MG63 (cell line): Measurements from ENCODE around the gene STIM1. TPM values are rescaled to one million over a fixed set of nuclear protein-coding genes. Genes with fewer than 3 reads are reported as not detected.

Source experiments
- DNase-seq: peaks from one replicate; pipeline ENCODE4 v3.0.0-alpha.2; 2020
- H3K27me3 ChIP-seq: fragments of 250-450 bp; sonication (Bioruptor Pico); 2 replicates; pipeline ENCODE4 v1.5.1; 2020; ENCODE audit warnings: mild to moderate bottlenecking, moderate library complexity
- H3K36me3 ChIP-seq: fragments of 250-450 bp; sonication (Bioruptor Pico); 2 replicates; pipeline ENCODE4 v1.5.1; 2020; ENCODE audit warnings: mild to moderate bottlenecking, moderate library complexity
- H3K4me3 ChIP-seq: fragments of 250-450 bp; sonication (Bioruptor Pico); 2 replicates; pipeline ENCODE4 v1.5.1; 2020; ENCODE audit warnings: mild to moderate bottlenecking, moderate library complexity
- H3K9me3 ChIP-seq: fragments of 250-450 bp; sonication (Bioruptor Pico); 2 replicates; pipeline ENCODE4 v1.5.1; 2020; ENCODE audit warnings: mild to moderate bottlenecking, moderate library complexity
- total RNA-seq: library from RNA; depleted of rRNA; stranded (reverse); fragments of >200 nt; shearing (Covaris generic); gene quantifications from 2 replicates; pipeline ENCODE4 v1.2.3, GENCODE V29; 2014; ENCODE audit warnings: low replicate concordance

The STIM1 gene
- total RNA-seq, 1 experiment from 2014 or later: 13.4 TPM

DNA sequence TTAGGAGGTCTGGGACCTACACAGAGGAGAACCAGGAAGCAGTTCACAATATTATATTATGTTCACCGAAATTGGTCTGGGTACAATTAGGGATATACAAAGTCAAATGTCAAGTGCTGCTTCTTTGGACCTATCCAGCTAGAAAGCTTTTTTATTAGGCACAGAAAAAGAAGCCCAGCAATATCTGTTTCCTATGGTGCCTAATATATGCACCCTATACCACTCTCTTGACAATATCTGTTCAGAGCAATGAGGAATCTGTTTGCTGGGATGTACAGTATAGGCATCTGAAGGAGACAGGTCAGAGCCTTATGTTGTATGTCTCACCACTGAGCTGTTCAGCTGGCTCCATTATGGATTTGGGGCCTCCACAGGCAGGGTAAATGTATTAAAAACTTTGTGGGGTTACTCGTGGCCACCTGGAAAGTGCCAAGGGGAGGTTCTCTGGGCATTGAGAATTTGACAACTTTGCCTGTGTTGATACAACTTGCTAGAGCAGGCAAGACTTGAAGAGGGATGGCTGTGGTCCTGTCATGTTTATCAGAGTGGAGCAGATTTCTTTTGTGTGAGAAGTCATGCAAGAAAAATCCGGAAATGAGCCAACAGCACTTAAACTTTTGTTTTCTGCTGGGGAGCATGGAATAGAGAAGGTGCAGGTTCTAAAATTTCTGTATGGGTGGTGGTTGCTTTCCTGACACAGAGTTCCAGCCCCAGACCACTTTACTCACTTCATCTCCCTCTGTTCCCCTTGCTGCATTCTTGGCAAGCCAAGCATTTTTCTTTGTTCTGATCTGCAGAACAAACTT, 10.1 kb downstream of the STIM1 start:
- no peak for DNase-seq
- H3K4me3 ChIP-seq: no peak overlapping the region
- H3K9me3 ChIP-seq: no peaks in the 10 kb centered on the region
- no peaks in the 10 kb centered on the region for H3K27me3 ChIP-seq
- no peaks in the 10 kb centered on the region for H3K36me3 ChIP-seq

DNA sequence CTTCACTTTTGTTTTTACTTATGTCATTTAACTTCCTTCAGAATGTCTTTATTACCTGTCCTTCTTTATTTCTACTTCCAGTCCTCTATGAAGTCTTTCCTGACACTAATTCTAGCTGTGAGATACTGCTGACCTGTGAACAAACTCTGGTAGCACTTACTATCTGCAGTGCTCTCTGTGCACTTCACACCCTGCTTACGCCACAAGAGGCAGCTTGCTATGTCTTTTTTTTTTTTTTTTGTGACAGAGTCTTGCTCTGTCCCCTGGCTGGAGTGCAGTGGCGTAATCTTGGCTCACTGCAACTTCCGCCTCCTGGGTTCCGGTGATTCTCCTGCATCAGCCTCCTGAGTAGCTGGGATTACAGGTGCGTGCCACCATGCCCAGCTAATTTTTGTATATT, 10.7 kb downstream of the STIM1 start:
- DNase-seq: no peak
- H3K27me3 ChIP-seq: no peaks in the 10 kb centered on the region
- H3K4me3 ChIP-seq: no peak overlapping the region
- no peaks in the 10 kb centered on the region for H3K9me3 ChIP-seq
- H3K36me3 ChIP-seq: no peaks in the 10 kb centered on the region

DNA sequence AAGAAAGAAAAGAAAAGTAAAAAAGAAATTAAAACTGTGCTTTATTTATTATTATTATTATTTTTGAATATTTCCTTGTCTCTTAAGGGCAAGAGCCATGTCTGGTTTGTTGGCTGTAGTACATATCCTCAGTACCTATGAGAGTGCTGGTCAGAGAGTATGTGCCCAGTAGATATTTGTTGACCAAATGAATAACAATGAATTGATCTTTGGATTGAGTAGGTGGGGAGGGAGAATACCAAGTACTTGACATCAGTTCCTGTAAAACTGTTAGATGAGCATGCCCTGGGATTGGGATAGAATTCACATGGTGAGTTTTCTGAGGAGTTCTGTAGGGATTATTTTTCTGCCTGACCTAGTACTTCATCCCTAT, 11.4 kb downstream of the STIM1 start:
- DNase-seq: no peak
- H3K9me3 ChIP-seq: no peaks in the 10 kb centered on the region
- H3K27me3 ChIP-seq: no peaks in the 10 kb centered on the region
- no peak overlapping the region for H3K4me3 ChIP-seq
- H3K36me3 ChIP-seq: no peaks in the 10 kb centered on the region

DNA sequence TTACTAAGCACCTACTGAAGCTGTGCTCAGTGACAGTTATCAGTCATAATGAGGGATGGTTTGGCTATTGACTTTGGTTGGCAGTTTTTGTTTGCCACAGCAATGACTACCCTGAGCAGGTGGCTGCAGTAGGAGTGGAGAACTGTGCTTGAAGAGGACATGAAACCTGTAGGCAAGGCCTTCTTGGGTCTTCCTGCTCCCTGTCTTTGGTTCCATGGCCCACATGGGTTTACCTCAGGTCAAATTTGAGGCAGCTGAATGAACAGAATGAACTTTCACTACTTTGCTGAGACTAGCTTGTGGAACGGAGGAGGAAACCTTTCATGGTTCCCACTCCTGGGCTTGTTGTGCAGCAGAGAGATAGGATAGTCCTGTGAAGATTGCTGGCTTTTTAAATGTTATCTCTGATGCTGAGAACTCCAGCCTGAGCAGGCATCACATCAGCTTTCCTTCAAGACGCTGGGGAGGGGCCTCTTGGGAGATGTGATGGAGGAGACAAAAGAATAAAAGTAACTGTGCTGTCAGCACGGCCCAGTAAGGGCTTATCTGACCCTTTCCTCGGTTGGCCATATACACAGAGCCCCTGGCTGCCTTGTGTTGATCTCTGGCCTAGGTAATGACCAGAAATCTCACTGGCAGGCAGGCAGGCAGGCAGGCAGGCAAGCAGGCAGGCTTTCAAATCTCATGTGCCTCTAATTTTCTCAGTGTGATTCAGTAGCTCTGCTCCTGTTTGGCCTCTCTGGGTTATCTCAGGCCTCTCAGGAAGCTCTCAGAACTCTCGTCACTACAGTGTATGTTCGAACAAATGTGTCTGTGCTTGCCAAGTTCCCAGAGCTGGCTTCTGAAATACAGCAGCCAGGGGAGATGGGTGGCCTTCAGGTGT, 12.0 kb downstream of the STIM1 start:
- no peak for DNase-seq
- Histone ChIP-seq H3K4me3 (no peak overlapping the region), H3K9me3 (no peaks in the 10 kb centered on the region), H3K27me3 (no peaks in the 10 kb centered on the region), H3K36me3 (no peaks in the 10 kb centered on the region)

DNA sequence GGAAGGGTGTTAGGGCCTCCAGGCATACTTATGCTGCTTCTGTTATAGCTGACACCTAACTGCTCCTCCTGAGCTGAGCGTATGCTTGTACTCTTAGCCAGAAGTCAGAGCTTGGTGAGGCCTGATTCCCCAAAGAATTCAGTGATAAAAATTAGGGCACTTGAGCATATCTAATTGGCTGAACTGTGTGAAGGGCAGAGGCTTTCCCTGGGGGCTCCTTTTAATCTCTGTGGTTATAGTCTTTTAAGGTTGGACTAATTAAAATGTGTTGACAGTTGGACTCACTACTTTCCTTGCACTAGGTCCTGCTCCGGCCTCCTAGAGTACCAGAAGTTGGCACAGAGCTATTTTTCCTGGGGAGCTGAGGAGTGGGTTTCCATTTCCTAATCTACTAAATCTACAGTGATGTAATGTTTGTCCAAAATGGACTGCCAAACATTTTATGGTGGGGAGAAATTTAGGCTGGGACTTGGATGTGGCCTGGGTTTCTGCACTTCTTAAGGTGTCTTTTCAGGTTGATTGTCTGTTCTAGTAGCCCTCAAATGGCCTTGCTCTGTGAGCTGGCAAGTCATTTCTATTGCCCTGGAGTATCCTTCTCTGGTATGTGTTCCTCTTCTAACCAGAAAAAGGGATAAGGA, 18.4 kb downstream of the STIM1 start:
- no peaks in the 10 kb centered on the region for H3K9me3 ChIP-seq
- H3K36me3 ChIP-seq: no peaks in the 10 kb centered on the region
- H3K4me3 ChIP-seq: no peak overlapping the region
- no peaks in the 10 kb centered on the region for H3K27me3 ChIP-seq
- DNase-seq: no peak

DNA sequence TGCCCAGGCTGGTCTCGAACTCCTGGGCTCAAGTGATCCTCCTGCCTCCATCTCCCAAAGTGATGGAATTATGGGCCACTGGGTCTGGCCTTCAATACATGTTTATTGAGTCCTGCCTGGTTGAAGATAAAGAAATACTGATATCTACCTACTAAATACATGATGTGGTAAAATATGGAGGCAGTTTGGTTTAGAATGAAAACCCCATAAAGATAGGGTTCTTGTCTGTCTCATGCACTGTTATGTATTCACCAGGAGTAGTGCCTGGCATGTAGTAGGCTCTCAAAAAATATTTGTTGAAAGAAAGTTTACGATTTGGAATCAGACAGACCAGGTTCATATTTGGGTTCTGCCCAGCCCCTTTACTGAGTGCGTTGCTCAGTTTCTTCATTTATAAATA, 21.1 kb downstream of the STIM1 start:
- no peaks in the 10 kb centered on the region for H3K36me3 ChIP-seq
- no peaks in the 10 kb centered on the region for H3K27me3 ChIP-seq
- no peaks in the 10 kb centered on the region for H3K9me3 ChIP-seq
- no peak for DNase-seq
- no peak overlapping the region for H3K4me3 ChIP-seq

DNA sequence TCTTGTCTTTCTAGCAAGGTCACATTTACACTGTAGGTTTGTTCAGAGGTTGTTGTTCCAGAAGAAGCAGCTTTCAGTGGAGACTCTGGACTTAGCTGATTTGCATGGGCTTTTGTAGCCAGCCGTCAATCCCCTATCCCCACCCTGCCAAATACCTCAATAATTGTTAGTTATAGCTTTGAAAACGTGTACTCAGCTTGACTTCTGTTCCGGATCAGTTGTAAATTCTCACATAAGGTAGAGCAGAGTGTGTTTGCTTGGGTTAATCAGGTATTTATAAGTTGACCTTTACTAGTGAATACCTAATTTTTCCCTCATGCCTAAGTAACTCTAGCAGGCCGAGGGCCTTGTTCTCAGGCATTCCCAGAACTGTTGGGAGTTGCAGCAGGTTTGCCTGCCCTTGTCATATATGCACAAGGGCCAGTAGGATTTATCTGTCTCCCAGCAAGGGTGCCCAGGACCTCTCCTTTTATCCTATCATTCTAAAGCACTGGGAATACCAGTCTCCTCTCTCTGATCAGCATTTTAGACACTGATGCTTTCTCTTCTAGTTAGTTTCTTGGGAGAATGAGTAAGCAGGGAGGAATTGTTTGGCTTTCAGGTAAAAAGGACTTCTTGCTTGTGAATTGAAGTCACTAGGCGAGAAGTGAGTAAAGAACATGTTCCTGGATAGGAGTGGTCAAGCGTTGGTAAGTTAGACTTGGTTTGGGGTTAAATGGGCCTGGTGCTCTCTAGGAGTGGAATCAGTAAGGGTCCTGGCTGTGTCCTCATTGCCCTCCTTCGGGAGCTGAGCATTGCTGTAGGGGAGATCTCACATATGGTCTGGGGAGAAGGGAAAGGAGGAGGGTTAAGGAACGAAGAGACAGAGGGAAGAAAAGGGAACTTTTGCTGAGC, 22.1 kb downstream of the STIM1 start:
- no peak for DNase-seq
- H3K9me3 ChIP-seq: no peaks in the 10 kb centered on the region
- H3K27me3 ChIP-seq: no peaks in the 10 kb centered on the region
- H3K36me3 ChIP-seq: no peaks in the 10 kb centered on the region
- no peak overlapping the region for H3K4me3 ChIP-seq

DNA sequence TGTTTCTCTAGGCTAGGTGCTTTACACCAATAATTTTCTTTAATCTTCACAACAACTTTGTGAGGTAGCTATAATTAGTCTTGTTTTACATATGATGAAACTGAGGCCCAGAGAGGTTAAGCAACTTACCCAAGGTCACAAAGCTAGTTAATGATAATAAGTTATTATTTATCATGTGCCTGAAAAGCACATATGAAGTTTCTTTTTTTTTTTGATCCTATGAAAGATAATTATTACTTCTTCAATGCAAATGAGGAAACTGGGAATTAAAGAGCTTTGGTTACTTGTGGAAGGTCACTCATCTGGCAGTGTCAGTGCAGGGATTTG, 22.8 kb downstream of the STIM1 start:
- H3K36me3 ChIP-seq: no peaks in the 10 kb centered on the region
- no peaks in the 10 kb centered on the region for H3K27me3 ChIP-seq
- H3K9me3 ChIP-seq: no peaks in the 10 kb centered on the region
- H3K4me3 ChIP-seq: no peak overlapping the region
- DNase-seq: no peak

DNA sequence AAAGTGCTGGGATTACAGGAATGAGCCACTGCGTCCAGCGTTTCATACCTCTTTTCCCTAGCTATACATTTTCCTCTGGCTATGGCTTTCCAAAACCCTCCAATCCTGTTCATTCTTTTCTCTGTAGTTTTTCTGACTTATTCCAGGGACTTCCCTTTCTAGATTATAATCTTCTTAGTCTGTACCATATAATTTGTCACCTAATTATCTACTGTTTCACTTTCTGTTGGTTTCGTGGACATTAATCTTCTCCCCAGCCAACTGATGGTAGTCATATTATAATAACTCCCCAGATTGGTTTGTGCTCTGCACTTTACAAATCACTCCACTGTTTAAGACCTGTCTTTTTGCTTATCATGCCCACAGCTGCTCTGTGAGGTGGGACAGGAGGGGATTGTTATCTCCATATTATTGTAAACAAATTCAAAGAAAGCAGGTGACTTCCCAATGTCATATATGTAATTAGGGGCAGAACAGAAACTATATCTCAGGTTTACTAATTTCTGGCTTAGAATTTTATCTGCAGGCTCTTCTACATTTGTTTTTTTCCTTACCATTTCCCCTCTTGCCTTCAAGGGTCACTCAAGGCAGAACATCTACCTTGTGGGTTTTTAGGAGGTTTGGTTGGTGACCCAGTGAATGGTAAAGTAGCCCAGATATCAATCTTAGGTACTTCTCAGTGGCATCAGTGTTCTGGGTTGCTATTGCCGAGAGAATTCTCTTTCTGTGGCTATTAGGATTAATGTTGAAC, 23.9 kb downstream of the STIM1 start:
- H3K4me3 ChIP-seq: no peak overlapping the region
- no peaks in the 10 kb centered on the region for H3K9me3 ChIP-seq
- H3K36me3 ChIP-seq: no peaks in the 10 kb centered on the region
- no peaks in the 10 kb centered on the region for H3K27me3 ChIP-seq
- DNase-seq: no peak

DNA sequence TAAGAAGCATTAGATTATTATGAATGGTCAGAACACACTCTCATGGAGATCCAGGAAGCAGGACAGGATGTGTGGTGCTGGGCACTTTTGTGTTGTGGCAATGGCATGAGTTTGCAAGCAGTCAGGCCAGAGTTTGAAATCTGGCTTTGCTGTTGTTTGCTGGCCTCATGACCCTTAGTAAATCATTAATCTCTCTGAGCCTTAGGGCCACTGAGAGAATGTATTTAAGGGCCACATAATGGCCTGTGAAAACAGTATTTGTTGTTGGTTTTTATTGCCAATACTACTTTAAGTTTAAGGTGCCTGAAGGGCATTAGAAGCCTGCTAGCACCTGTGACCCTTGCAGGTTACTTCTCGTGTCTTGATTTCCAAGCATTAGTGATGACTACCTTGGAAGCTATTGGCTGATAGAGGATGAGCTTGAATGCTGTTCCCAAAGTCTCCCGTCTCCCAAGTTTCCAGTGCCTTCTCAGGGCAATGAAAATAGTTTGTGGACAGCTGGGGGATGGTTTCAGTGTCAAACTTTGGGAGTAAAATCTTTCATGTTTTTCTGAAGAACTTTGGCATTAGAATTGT, 24.6 kb downstream of the STIM1 start:
- no peak for DNase-seq
- Histone ChIP-seq H3K27me3 (no peaks in the 10 kb centered on the region), H3K4me3 (no peak overlapping the region), H3K9me3 (no peaks in the 10 kb centered on the region), H3K36me3 (no peaks in the 10 kb centered on the region)

DNA sequence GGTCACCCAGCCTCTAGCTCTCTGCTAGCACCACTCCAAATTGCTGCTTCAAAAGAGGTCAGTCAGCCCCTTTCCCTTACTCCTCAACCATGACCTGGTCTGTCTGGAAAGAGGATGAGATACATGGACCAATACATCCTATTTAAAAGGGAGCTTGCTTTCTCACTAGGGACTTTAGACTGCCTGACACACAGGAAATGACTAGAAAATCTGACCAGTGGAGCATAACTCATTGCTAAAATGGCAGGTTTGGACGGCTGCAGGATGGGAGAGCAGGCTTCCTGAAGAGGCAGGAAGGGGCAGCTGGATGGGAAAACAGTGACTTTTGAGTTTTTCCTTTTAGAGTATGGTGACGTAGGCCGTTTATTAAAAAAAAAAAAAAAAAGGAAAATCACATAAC, 25.3 kb downstream of the STIM1 start:
- Histone ChIP-seq H3K9me3 (no peaks in the 10 kb centered on the region), H3K27me3 (no peaks in the 10 kb centered on the region), H3K36me3 (no peaks in the 10 kb centered on the region), H3K4me3 (no peak overlapping the region)
- DNase-seq: peak; percentile 12

DNA sequence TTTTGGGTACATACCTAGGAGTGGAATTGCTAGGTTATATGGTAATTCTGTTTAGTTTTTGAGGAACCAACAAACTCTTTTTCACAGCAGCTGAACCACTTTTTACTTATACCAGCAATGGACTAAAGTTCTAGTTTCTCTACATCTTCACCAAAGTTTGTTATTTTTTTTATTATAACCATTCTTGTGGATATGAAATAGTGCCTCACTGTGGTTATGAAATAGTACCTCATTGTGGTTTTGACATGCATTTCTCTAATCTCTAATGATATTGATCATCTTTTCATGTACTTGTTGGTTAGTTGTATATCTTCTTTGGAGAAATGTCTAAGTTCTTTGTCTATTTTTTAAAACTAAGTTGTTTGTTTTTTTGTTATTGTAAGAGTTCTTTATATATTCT, 27.2 kb downstream of the STIM1 start:
- H3K4me3 ChIP-seq: no peak overlapping the region
- no peaks in the 10 kb centered on the region for H3K9me3 ChIP-seq
- no peaks in the 10 kb centered on the region for H3K27me3 ChIP-seq
- no peak for DNase-seq
- no peaks in the 10 kb centered on the region for H3K36me3 ChIP-seq

DNA sequence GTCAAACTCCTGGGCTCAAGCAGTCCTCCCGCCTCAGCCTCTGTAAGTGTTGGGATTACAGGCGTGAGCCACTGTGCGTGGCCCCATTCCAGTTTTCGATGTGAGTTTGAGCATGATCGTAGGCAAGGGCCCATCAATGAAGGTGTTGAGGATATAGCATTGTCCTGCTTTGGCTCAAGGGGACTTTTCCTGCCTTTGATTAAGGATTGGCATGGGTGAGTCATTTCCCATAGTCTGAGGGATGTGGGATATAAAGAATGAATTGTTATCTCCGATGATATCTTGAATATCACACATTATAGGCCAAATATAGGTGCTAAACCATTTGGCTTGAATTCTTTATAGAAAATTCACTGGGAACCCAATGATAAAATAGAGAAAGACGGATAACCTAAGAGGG, 30.4 kb downstream of the STIM1 start:
- Histone ChIP-seq H3K4me3 (no peak overlapping the region), H3K27me3 (no peaks in the 10 kb centered on the region), H3K9me3 (no peaks in the 10 kb centered on the region), H3K36me3 (no peaks in the 10 kb centered on the region)
- no peak for DNase-seq

DNA sequence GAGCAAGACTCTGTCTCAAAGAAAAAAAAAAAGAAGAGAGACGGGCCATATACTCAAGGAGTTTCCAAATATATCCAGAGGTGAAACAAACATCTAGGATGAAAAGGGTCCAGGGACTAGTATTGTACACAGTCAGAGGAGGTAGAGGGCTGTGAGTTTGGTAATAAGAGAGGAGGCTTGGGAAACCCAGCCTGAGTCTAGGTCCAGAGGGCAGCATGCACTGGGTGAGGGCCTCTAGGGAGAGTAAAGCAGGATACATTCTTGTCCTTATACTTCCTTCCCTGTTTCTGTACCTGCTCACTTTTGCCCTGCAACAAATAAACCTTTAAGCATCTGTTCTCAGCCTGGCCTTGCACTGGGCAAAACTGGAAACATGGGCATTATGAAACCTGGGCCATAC, 31.5 kb downstream of the STIM1 start:
- Histone ChIP-seq H3K9me3 (no peaks in the 10 kb centered on the region), H3K36me3 (no peaks in the 10 kb centered on the region), H3K4me3 (no peak overlapping the region), H3K27me3 (no peaks in the 10 kb centered on the region)
- no peak for DNase-seq

DNA sequence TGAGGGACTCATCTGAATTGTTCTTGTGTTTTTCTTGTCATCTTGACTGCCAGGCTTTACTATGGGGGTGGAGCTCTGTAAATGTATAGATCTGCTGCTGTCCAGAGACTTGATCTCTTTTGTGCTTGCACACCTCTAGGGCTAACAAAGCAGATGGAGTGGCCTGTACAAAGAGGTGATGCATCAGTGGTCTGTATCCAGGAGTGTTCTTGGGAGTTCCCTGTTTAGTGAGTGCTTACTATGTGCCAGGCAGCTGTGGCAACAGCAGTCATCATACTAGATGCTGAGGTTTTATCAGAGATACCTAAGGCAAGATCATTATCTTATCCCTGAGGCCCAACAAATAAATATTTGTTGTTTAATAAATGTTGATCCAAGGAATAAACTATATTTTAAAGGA, 33.4 kb downstream of the STIM1 start:
- Histone ChIP-seq H3K9me3 (no peaks in the 10 kb centered on the region), H3K4me3 (no peak overlapping the region)

DNA sequence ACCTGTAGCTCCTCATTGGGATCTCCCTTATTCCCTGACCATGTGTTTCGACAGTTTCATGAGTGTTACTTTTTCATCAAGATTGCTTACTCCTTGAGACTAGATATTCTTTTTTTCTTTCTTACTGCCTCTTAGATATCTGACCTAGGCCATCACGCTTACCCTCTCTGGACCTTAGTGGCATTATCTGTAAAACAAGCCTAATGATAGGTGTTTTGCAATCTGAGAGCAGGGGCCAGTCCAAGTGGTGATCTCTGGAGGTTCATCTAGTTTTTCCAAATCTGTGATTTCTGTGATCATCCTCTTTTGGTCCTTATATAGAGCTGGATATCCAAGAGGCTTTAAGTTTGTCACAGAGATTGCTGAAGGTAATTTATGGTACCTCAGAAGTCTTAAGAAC, 34.5 kb downstream of the STIM1 start:
- no peaks in the 10 kb centered on the region for H3K36me3 ChIP-seq
- no peaks in the 10 kb centered on the region for H3K27me3 ChIP-seq
- no peaks in the 10 kb centered on the region for H3K9me3 ChIP-seq
- no peak for DNase-seq
- H3K4me3 ChIP-seq: no peak overlapping the region

More for the DNA sequence above, 33.4 kb downstream of the STIM1 start:
- no peaks in the 10 kb centered on the region for H3K27me3 ChIP-seq
- no peaks in the 10 kb centered on the region for H3K36me3 ChIP-seq
- no peak for DNase-seq
